Measurements from ENCODE around the gene MAPT.
"Not testable (repeated sequence)": the region's sequence is repeated elsewhere in the genome, so short reads cannot be mapped to it uniquely, and the experiment has no call there.

The MAPT gene

GRCh38 chr17:45910667-45911066, 16.3 kb downstream of the MAPT start:
- H3K27me3 ChIP-seq = no peaks in the 10 kb centered on the region
- peak overlapping the region in 8 of 11 experiments; percentile 24 to 52 (median 40); a peak in 13 of 22 replicates for H3K4me2 ChIP-seq
- no peak overlapping the region for H3K9ac ChIP-seq
- no peak overlapping the region for H3K27ac ChIP-seq
- H3K36me3 ChIP-seq = no peaks in the 10 kb centered on the region
- H3K4me3 ChIP-seq = no peak overlapping the region
- no peak for TF ChIP-seq Cebpa-rat (IDR thresholded peaks at IDR 0.05)
- peaks cover 6 to 24% (median 21%) of the 10 kb centered on the region in 10 experiments for H3K4me1 ChIP-seq
- no peaks in the 10 kb centered on the region for H4K20me1 ChIP-seq
- peaks cover 15 to 20% (median 18%) of the 10 kb centered on the region in 11 experiments for H3K9me3 ChIP-seq (replicated peaks in 1 of 11)

DNA sequence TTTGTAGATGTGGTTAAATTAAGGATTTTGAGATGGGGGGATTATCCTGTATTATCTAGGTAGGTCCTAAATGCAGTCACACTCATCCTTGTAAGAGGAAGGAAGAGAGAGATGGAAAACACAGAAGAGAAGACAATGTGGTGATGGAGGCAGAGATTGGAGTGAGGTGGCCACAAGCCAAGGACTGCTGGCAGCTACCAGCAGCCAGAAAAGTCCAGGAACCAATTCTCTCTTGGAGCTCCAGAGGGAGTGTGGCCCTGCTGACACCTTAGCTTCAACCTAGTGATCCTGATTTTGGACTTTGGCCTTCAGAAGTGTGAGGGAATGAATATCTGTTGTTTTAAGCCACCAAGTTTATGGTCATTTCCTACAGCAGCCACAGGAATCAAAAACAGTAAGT, 18.0 kb downstream of the MAPT start:
- Histone ChIP-seq H3K27me3 (no peaks in the 10 kb centered on the region), H3K9ac (no peak overlapping the region), H3K4me1 (peaks cover 6 to 24% (median 21%) of the 10 kb centered on the region in 10 experiments), H4K20me1 (no peaks in the 10 kb centered on the region), H3K9me3 (replicated peaks in 1 of 11) (peaks cover 15 to 20% (median 18%) of the 10 kb centered on the region in 11 experiments), H3K4me2 (no peak overlapping the region), H3K36me3 (no peaks in the 10 kb centered on the region), H3K27ac (no peak overlapping the region), H3K4me3 (no peak overlapping the region)
- no peak for TF ChIP-seq Cebpa-rat (IDR thresholded peaks at IDR 0.05)

GRCh38 chr17:45913030-45913429, 18.7 kb downstream of the MAPT start:
- H3K27ac ChIP-seq, H4K20me1 ChIP-seq, H3K4me2 ChIP-seq, H3K27me3 ChIP-seq, H3K9ac ChIP-seq, H3K36me3 ChIP-seq, H3K4me3 ChIP-seq: not testable (repeated sequence)
- peaks cover 6 to 24% (median 21%) of the 10 kb centered on the region in 10 experiments for H3K4me1 ChIP-seq
- peaks cover 15 to 20% (median 18%) of the 10 kb centered on the region in 11 experiments for H3K9me3 ChIP-seq (replicated peaks in 1 of 11)

DNA sequence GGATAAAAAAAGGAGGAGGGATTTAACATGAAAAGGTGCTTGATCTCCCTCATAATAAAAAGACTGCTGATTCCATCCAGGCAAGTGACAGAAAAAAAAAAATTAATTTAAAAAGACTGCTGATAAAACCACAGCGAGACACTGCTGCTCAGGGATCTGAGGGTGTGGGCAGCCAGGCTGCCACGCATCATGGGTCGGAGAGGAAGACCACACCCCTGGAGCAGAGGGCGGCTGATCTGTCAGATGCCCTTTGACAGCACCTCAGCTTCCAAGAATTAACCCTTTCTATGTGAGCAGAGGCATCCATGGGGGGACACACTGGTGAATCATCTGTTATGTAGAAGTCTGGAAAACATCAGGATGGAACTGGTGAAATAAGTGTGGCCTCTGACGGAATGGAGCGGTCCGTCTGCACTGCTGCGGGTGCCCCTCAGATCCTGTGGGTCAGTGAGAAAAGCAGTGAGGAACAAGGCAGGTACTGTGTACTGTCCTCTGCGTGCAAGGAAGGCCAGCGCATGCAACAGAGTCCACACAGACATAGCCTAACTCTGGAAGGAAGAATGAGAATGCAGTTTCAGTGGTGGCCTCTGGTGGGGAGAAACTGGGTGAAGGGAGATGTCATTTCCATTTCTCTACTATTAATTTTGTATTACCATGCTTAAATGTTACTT, 19.8 kb downstream of the MAPT start:
- Histone ChIP-seq H3K27ac (no peak overlapping the region), H3K36me3 (no peaks in the 10 kb centered on the region), H3K4me3 (no peak overlapping the region), H3K9me3 (replicated peaks in 1 of 11) (peaks cover 15 to 20% (median 18%) of the 10 kb centered on the region in 11 experiments), H3K4me1 (peaks cover 6 to 24% (median 21%) of the 10 kb centered on the region in 10 experiments), H3K27me3 (no peaks in the 10 kb centered on the region), H3K9ac (0 out of 22 replicates have a peak overlapping the region, but pooled peaks of 1 of the 11 experiments have one; percentile 6), H3K4me2 (peak overlapping the region; percentile 32 to 78 (median 64)), H4K20me1 (no peaks in the 10 kb centered on the region)
- TF ChIP-seq Cebpa-rat (IDR thresholded peaks at IDR 0.05) = no peak

- Histone ChIP-seq H3K4me2 (no peak overlapping the region), H3K27me3 (no peaks in the 10 kb centered on the region), H3K27ac (no peak overlapping the region), H3K4me3 (no peak overlapping the region), H3K36me3 (no peaks in the 10 kb centered on the region), H4K20me1 (no peaks in the 10 kb centered on the region), H3K9ac (no peak overlapping the region), H3K4me1 (peaks cover 6 to 24% (median 21%) of the 10 kb centered on the region in 10 experiments), H3K9me3 (replicated peaks in 1 of 11) (peaks cover 15 to 20% (median 18%) of the 10 kb centered on the region in 11 experiments)
- no peak for TF ChIP-seq Cebpa-rat (IDR thresholded peaks at IDR 0.05)
Observed at GRCh38 chr17:45915263-45915662, 20.9 kb downstream of the MAPT start.

- Histone ChIP-seq H3K27ac (no peak overlapping the region), H4K20me1 (no peaks in the 10 kb centered on the region), H3K4me3 (no peak overlapping the region), H3K4me2 (no peak overlapping the region), H3K9me3 (replicated peaks in 1 of 11) (peaks cover 14 to 17% (median 15%) of the 10 kb centered on the region in 11 experiments), H3K9ac (no peak overlapping the region), H3K27me3 (no peaks in the 10 kb centered on the region), H3K4me1 (peaks cover 6 to 17% (median 14%) of the 10 kb centered on the region in 10 experiments), H3K36me3 (no peaks in the 10 kb centered on the region)
- TF ChIP-seq Cebpa-rat (IDR thresholded peaks at IDR 0.05) = no peak
Observed at GRCh38 chr17:45917081-45917480, 22.7 kb downstream of the MAPT start.

DNA sequence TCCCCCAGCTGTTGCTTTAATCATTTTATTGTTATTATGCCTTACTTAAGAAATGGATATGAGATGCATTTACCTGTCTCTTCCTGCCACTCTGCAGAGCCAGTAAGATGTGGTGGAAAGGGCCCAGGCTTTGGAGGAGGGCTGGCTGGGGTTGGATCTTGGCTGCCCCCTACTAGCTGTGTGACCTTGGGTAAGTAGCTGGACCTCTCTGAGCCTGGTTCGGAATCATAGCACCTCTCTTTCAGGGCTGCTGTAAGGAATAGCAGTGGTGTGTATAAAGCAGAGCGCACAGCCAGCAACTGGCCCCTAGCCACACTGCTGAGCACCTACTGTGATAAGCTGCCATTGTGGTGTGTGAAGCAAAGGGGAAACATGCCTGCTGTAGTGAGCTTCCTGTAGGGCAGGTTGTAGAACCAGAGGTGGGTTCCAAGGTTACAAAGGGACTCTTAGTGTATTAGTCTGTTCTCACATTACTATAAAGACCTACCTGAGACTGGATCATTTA, 23.9 kb downstream of the MAPT start:
- Histone ChIP-seq H4K20me1 (no peaks in the 10 kb centered on the region), H3K4me2 (no peak overlapping the region), H3K36me3 (no peaks in the 10 kb centered on the region), H3K27me3 (no peaks in the 10 kb centered on the region), H3K4me1 (peaks cover 6 to 17% (median 14%) of the 10 kb centered on the region in 10 experiments), H3K27ac (no peak overlapping the region), H3K9me3 (replicated peaks in 1 of 11) (peaks cover 2 to 5% (median 3%) of the 10 kb centered on the region in 11 experiments; a peak in 18 of 22 replicates), H3K4me3 (no peak overlapping the region), H3K9ac (no peak overlapping the region)
- no peak for TF ChIP-seq Cebpa-rat (IDR thresholded peaks at IDR 0.05)

- no peak overlapping the region for H3K9ac ChIP-seq
- no peaks in the 10 kb centered on the region for H3K36me3 ChIP-seq
- no peak for TF ChIP-seq Cebpa-rat (IDR thresholded peaks at IDR 0.05)
- H3K4me1 ChIP-seq = peaks cover 2 to 10% (median 6%) of the 10 kb centered on the region in 10 experiments
- H3K27ac ChIP-seq = no peak overlapping the region
- H4K20me1 ChIP-seq = no peaks in the 10 kb centered on the region
- no peaks in the 10 kb centered on the region for H3K27me3 ChIP-seq
- H3K9me3 ChIP-seq (replicated peaks in 1 of 11) = no peaks in the 10 kb centered on the region
- H3K4me2 ChIP-seq = no peak overlapping the region
- no peak overlapping the region for H3K4me3 ChIP-seq
Observed at GRCh38 chr17:45919136-45919535, 24.8 kb downstream of the MAPT start.

- H3K27me3 ChIP-seq = no peaks in the 10 kb centered on the region
- H3K9me3 ChIP-seq (replicated peaks in 1 of 11) = no peaks in the 10 kb centered on the region
- no peak for TF ChIP-seq Cebpa-rat (IDR thresholded peaks at IDR 0.05)
Observed at GRCh38 chr17:45920083-45920482, 25.7 kb downstream of the MAPT start.

More at GRCh38 chr17:45920083-45920482, 25.7 kb downstream of the MAPT start:
- no peak overlapping the region for H3K9ac ChIP-seq
- no peak overlapping the region for H3K27ac ChIP-seq
- no peak overlapping the region for H3K4me2 ChIP-seq
- H4K20me1 ChIP-seq = no peaks in the 10 kb centered on the region; a peak in 1 of 22 replicates
- no peak overlapping the region for H3K4me3 ChIP-seq
- peaks cover 0 to under 1% (median 0%) of the 10 kb centered on the region in 10 experiments; a peak in 1 of 20 replicates for H3K4me1 ChIP-seq
- H3K36me3 ChIP-seq = no peaks in the 10 kb centered on the region

Measured in BLaER1 treated with 17β-estradiol and CSF1 and Interleukin-3, amounts not matched to agents 10 nM and 100 nM (cell line).